Neural cell (in vitro differentiated cells): ENCODE data around the gene CSGALNACT2. TPM values are rescaled to one million over a fixed set of nuclear protein-coding genes. Genes with fewer than 3 reads are reported as not detected.

Experiments
- H2AFZ ChIP-seq: fragments of 200-600, 300-800 bp; sonication (generic), shearing (Covaris generic); 2 replicates; pipeline ENCODE4 v1.6.0; 2014; ENCODE audit warnings: low read depth, mild to moderate bottlenecking, antibody characterized with exemption, low read length, moderate library complexity
- H3F3A ChIP-seq: fragments of 200-600 bp; shearing (Covaris generic); 2 replicates; pipeline ENCODE4 v1.6.1; 2016; ENCODE audit warnings: mild to moderate bottlenecking, moderate library complexity, mixed read lengths, antibody characterized with exemption, low read length; ENCODE audit not compliant: insufficient read depth, poor library complexity, severe bottlenecking
- H3K27ac ChIP-seq: fragments of 200-600, 300-800 bp; sonication (generic), shearing (Covaris generic); 2 replicates; pipeline ENCODE4 v1.5.1; 2014; ENCODE audit warnings: mild to moderate bottlenecking, low read length, moderate library complexity
- H3K27me3 ChIP-seq: fragments of 300-800, 200-600 bp; sonication (generic), shearing (Covaris generic); 2 replicates; pipeline ENCODE4 v1.6.0; 2014; ENCODE audit warnings: mild to moderate bottlenecking, low read depth, low read length, moderate library complexity; ENCODE audit not compliant: insufficient read depth
- H3K36me3 ChIP-seq: fragments of 300-800, 200-600 bp; sonication (generic), shearing (Covaris generic); 2 replicates; pipeline ENCODE4 v1.5.1; 2014; ENCODE audit warnings: mild to moderate bottlenecking, antibody characterized with exemption, low read length, moderate library complexity; ENCODE audit not compliant: insufficient read depth
- H3K4me2 ChIP-seq: fragments of 300-800, 200-600 bp; sonication (generic), shearing (Covaris generic); 2 replicates; pipeline ENCODE4 v1.6.0; 2014; ENCODE audit warnings: mild to moderate bottlenecking, low read length
- H3K4me3 ChIP-seq: fragments of 300-800, 200-600 bp; sonication (generic), shearing (Covaris generic); 2 replicates; pipeline ENCODE4 v1.5.1; 2014; ENCODE audit warnings: mild to moderate bottlenecking, low read length, moderate library complexity
- H3K79me2 ChIP-seq: fragments of 200-600 bp; shearing (Covaris generic); replicated peaks from 2 replicates; pipeline ENCODE4 v1.6.0; 2014; ENCODE audit warnings: mild to moderate bottlenecking, low read length, moderate library complexity; ENCODE audit not compliant: insufficient read depth
- H3K9ac ChIP-seq: fragments of 300-800, 200-600 bp; sonication (generic), shearing (Covaris generic); 2 replicates; pipeline ENCODE4 v1.6.1; 2016; ENCODE audit warnings: mild to moderate bottlenecking, low read length, mixed read lengths
- H3K9me2 ChIP-seq: fragments of 200-600 bp; shearing (Covaris generic); 2 replicates; pipeline ENCODE4 v1.6.1; 2016; ENCODE audit warnings: mild to moderate bottlenecking, low read length, mixed read lengths; ENCODE audit not compliant: insufficient read depth
- H3K9me3 ChIP-seq: fragments of 200-600, 300-800 bp; sonication (generic), shearing (Covaris generic); 2 replicates; pipeline ENCODE4 v1.6.1; 2016; ENCODE audit warnings: mild to moderate bottlenecking, mixed run types, low read length, moderate library complexity, mixed read lengths
- H4K20me1 ChIP-seq: fragments of 200-600 bp; shearing (Covaris generic); 2 replicates; pipeline ENCODE4 v1.6.1; 2016; ENCODE audit warnings: mild to moderate bottlenecking, mixed run types; ENCODE audit not compliant: insufficient read depth
- CTCF ChIP-seq: fragments of 450-650 bp; IDR thresholded peaks from 2 replicates; pipeline ENCODE4 v1.5.1; 2014; ENCODE audit warnings: antibody characterized with exemption, mild to moderate bottlenecking, moderate library complexity; ENCODE audit not compliant: poor library complexity, severe bottlenecking
- EP300 ChIP-seq: fragments of 450-650 bp; conservative IDR thresholded peaks from 2 replicates; pipeline ENCODE4 v1.6.1; 2014; ENCODE audit warnings: antibody characterized with exemption, mild to moderate bottlenecking, moderate library complexity; ENCODE audit not compliant: poor library complexity, severe bottlenecking
- EZH2 ChIP-seq: fragments of 200-600, 300-800 bp; shearing (Covaris generic), sonication (generic); IDR thresholded peaks from 2 replicates; pipeline ENCODE4 v1.6.1; 2014; ENCODE audit warnings: antibody characterized with exemption, low read length, borderline replicate concordance, mild to moderate bottlenecking; ENCODE audit not compliant: insufficient read depth, poor library complexity, severe bottlenecking
- MXI1 ChIP-seq: fragments of 450-650 bp; conservative IDR thresholded peaks from 2 replicates; pipeline ENCODE4 v1.6.1; 2014; ENCODE audit warnings: antibody characterized with exemption, mild to moderate bottlenecking; ENCODE audit not compliant: poor library complexity, severe bottlenecking
- POLR2AphosphoS5 ChIP-seq: IDR thresholded peaks from 2 replicates; pipeline ENCODE4 v1.6.1; 2012
- RAD21 ChIP-seq: fragments of 450-650 bp; conservative IDR thresholded peaks from 2 replicates; pipeline ENCODE4 v1.6.1; 2014; ENCODE audit warnings: antibody characterized with exemption, mild to moderate bottlenecking, moderate library complexity
- REST ChIP-seq: IDR thresholded peaks from 2 replicates; pipeline ENCODE4 v1.6.1; 2012; ENCODE audit warnings: borderline replicate concordance
- SMC3 ChIP-seq: fragments of 450-650 bp; conservative IDR thresholded peaks from 2 replicates; pipeline ENCODE4 v1.6.1; 2014; ENCODE audit warnings: antibody characterized with exemption, mild to moderate bottlenecking, moderate library complexity; ENCODE audit not compliant: poor library complexity
- TAF1 ChIP-seq: IDR thresholded peaks from 2 replicates; pipeline ENCODE4 v1.6.1; 2012; ENCODE audit warnings: low read depth
- polyA plus RNA-seq: library from polyadenylated mRNA; depleted of rRNA; stranded (reverse); fragments of >200 nt; gene quantifications from 2 replicates; pipeline ENCODE4 v1.2.3, GENCODE V29; 2014

CSGALNACT2 gene
- polyA plus RNA-seq, 1 donor from 2014 or later, result 20.7 TPM

- H4K20me1 ChIP-seq, result no peaks in the 10 kb centered on the region
- no peak overlapping the region for H3K9ac ChIP-seq
- no peaks in the 10 kb centered on the region for H3F3A ChIP-seq
- H3K27me3 ChIP-seq, result no peaks in the 10 kb centered on the region
- no peaks in the 10 kb centered on the region for H3K9me3 ChIP-seq
- TF ChIP-seq REST (no peak), EP300 (no peak), CTCF (no peak), EZH2 (no peak), RAD21 (no peak), POLR2AphosphoS5 (no peak), SMC3 (no peak), MXI1 (no peak), TAF1 (no peak)
- H3K79me2 ChIP-seq, result no peaks in the 10 kb centered on the region
- no peak overlapping the region for H3K27ac ChIP-seq
- H2AFZ ChIP-seq, result no peak overlapping the region
- H3K4me2 ChIP-seq, result no peak overlapping the region
- H3K4me3 ChIP-seq, result no peak overlapping the region
- no peaks in the 10 kb centered on the region for H3K9me2 ChIP-seq
- peaks cover 13% of the 10 kb centered on the region for H3K36me3 ChIP-seq
Observed at GRCh38 chr10:43173120-43173519, 34.9 kb downstream of the CSGALNACT2 start.

GRCh38 chr10:43174969-43175368 is 36.7 kb downstream of the CSGALNACT2 start:
- no peaks in the 10 kb centered on the region for H3K27me3 ChIP-seq
- no peaks in the 10 kb centered on the region for H3K79me2 ChIP-seq
- H3K9ac ChIP-seq, result no peak overlapping the region
- no peak overlapping the region for H3K27ac ChIP-seq
- H3K36me3 ChIP-seq, result peaks cover 14% of the 10 kb centered on the region
- TF ChIP-seq REST, result no peak
- no peak for TF ChIP-seq POLR2AphosphoS5
- TF ChIP-seq SMC3, result no peak
- TF ChIP-seq EP300, result no peak
- TF ChIP-seq EZH2, result no peak
- TF ChIP-seq CTCF, result no peak
- no peak for TF ChIP-seq RAD21
- TF ChIP-seq MXI1, result no peak
- TF ChIP-seq TAF1, result no peak
- no peaks in the 10 kb centered on the region for H3F3A ChIP-seq
- H4K20me1 ChIP-seq, result no peaks in the 10 kb centered on the region
- H3K9me2 ChIP-seq, result no peaks in the 10 kb centered on the region
- no peaks in the 10 kb centered on the region for H3K9me3 ChIP-seq
- no peak overlapping the region for H3K4me2 ChIP-seq
- H2AFZ ChIP-seq, result no peak overlapping the region
- H3K4me3 ChIP-seq, result no peak overlapping the region
